Measurements from ENCODE around the gene SMAD9. TPM values are rescaled to one million over a fixed set of nuclear protein-coding genes. Genes with fewer than 3 reads are reported as not detected.

The SMAD9 gene
- total RNA-seq, 2 experiments from 2014 or later = not detected

DNA sequence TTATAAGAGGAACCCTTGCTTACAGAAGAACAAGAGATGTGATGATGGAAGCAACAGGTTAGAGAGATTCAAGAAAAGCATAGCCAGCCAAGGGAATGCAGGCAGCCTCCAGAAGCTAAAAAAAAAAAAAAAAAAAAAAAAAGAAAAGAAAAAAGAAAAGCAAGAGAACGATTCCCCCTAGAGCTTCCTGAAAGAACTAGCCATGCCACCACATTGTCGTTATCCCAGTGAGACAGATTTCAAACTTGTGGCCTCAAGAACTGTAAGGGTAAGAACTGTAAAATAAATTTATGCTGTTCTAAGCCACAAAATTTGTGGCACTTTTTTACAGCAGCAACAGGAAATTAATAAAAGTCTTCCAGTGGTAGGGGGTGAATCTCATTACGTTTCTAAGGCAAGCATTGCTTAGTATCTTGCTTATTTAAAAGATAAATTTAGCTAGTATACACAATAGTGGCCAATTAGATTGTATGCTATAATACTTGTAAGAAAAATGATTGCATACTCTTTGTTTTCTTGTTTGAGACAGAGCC is 79.3 kb downstream of the SMAD9 start:
- Mint-ChIP-seq H3K27me3 (no peaks in the 10 kb centered on the region), H3K36me3 (ENCODE audit: low read depth) (no peaks in the 10 kb centered on the region), H3K9me3 (no peaks in the 10 kb centered on the region), H3K4me3 (no peak overlapping the region), H3K27ac (no peak overlapping the region), H3K4me1 (ENCODE audit: low read depth) (no peaks in the 10 kb centered on the region)
- ChIA-PET POLR2A (no interaction called here), CTCF (interaction anchor here (1.4 kb wide), 1 partner anchor 25 kb away, joined by 4 read pairs; no protein-coding TSS in a partner anchor)
- H3K9me3 ChIP-seq (ENCODE audit: control insufficient read depth in 1 of 2, insufficient read depth in 1 of 2, low read length in 2 of 2) = no peaks in the 10 kb centered on the region
- no peak overlapping the region for H3K4me3 ChIP-seq (ENCODE audit: low read length)
- no peak overlapping the region for H3K27ac ChIP-seq (ENCODE audit: low read depth in 1 of 2, low read length in 2 of 2)
- DNase-seq (no peak), ATAC-seq (ENCODE audit: poor library complexity) (no peak)
- H3K36me3 ChIP-seq (ENCODE audit: insufficient read depth, low read length) = no peaks in the 10 kb centered on the region
- no peaks in the 10 kb centered on the region for H3K4me1 ChIP-seq (ENCODE audit: insufficient read depth, low read length)
- TF ChIP-seq, protein P1, sequence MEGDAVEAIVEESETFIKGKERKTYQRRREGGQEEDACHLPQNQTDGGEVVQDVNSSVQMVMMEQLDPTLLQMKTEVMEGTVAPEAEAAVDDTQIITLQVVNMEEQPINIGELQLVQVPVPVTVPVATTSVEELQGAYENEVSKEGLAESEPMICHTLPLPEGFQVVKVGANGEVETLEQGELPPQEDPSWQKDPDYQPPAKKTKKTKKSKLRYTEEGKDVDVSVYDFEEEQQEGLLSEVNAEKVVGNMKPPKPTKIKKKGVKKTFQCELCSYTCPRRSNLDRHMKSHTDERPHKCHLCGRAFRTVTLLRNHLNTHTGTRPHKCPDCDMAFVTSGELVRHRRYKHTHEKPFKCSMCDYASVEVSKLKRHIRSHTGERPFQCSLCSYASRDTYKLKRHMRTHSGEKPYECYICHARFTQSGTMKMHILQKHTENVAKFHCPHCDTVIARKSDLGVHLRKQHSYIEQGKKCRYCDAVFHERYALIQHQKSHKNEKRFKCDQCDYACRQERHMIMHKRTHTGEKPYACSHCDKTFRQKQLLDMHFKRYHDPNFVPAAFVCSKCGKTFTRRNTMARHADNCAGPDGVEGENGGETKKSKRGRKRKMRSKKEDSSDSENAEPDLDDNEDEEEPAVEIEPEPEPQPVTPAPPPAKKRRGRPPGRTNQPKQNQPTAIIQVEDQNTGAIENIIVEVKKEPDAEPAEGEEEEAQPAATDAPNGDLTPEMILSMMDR (IDR thresholded peaks at IDR 0.05) = no peak
- H3K27me3 ChIP-seq (ENCODE audit: control insufficient read depth in 1 of 2, insufficient read depth in 2 of 2, low read length in 2 of 2) = no peaks in the 10 kb centered on the region
- intact Hi-C loops (cut with DNase I, micrococcal nuclease) = no loop called here

DNA sequence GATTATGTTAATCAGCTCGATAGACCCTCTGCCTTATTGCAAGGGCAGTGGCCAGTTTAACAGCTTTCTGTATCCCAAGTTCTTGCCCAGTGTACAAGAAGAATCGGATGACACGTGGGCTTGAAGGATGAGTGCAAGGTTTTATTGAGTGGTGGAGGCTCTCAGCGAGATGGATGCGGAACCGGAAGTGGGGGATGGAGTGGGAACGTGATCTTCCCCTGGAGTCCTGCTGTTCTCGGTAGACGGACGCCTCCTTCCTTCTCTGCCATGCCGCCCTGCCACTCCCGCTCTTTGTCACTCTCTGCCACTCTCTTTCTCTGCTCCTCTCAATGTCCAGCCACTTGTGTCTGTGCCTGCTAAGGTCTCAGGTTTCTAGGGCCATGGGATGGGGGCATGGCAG is 80.1 kb downstream of the SMAD9 start:
- TF ChIP-seq, protein P1 (IDR thresholded peaks at IDR 0.05) = no peak
- Mint-ChIP-seq H3K9me3 (no peaks in the 10 kb centered on the region), H3K27me3 (no peaks in the 10 kb centered on the region), H3K4me1 (ENCODE audit: low read depth) (no peaks in the 10 kb centered on the region), H3K27ac (no peak overlapping the region), H3K4me3 (no peak overlapping the region), H3K36me3 (ENCODE audit: low read depth) (no peaks in the 10 kb centered on the region)
- ATAC-seq (ENCODE audit: poor library complexity) (no peak), DNase-seq (no peak)
- ChIA-PET CTCF (no interaction called here), POLR2A (no interaction called here)
- no peaks in the 10 kb centered on the region for H3K9me3 ChIP-seq (ENCODE audit: control insufficient read depth in 1 of 2, insufficient read depth in 1 of 2, low read length in 2 of 2)
- H3K36me3 ChIP-seq (ENCODE audit: insufficient read depth, low read length) = no peaks in the 10 kb centered on the region
- no peak overlapping the region for H3K4me3 ChIP-seq (ENCODE audit: low read length)
- H3K4me1 ChIP-seq (ENCODE audit: insufficient read depth, low read length) = no peaks in the 10 kb centered on the region
- intact Hi-C loops (cut with DNase I, micrococcal nuclease) = no loop called here
- H3K27ac ChIP-seq (ENCODE audit: low read depth in 1 of 2, low read length in 2 of 2) = no peak overlapping the region
- no peaks in the 10 kb centered on the region for H3K27me3 ChIP-seq (ENCODE audit: control insufficient read depth in 1 of 2, insufficient read depth in 2 of 2, low read length in 2 of 2)

DNA sequence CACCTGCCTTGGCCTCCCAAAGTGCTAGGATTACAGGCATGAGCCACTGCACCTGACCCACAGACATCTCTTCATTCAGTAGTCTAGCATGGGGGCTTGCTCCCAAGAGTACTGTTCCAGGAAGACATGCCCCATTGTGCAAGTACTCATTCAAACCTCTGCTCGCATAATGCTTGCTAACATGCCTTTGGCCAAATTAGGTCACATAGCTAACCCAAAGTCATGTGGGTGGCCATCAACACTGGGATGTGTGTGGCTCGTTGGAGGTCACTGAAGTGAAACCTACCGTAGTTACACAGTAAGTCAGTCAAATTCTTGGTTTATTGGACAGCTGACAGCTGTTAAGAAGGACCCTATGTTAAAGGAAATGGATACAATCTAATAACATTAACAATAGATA is 80.8 kb downstream of the SMAD9 start:
- H3K27ac ChIP-seq (ENCODE audit: low read depth in 1 of 2, low read length in 2 of 2) = no peak overlapping the region
- H3K36me3 ChIP-seq (ENCODE audit: insufficient read depth, low read length) = no peaks in the 10 kb centered on the region
- intact Hi-C loops (cut with DNase I, micrococcal nuclease) = no loop called here
- Mint-ChIP-seq H3K27me3 (no peaks in the 10 kb centered on the region), H3K4me3 (no peak overlapping the region), H3K4me1 (ENCODE audit: low read depth) (no peaks in the 10 kb centered on the region), H3K36me3 (ENCODE audit: low read depth) (no peaks in the 10 kb centered on the region), H3K27ac (no peak overlapping the region), H3K9me3 (no peaks in the 10 kb centered on the region)
- DNase-seq (no peak), ATAC-seq (ENCODE audit: poor library complexity) (no peak)
- H3K4me1 ChIP-seq (ENCODE audit: insufficient read depth, low read length) = no peaks in the 10 kb centered on the region
- H3K9me3 ChIP-seq (ENCODE audit: control insufficient read depth in 1 of 2, insufficient read depth in 1 of 2, low read length in 2 of 2) = no peaks in the 10 kb centered on the region
- TF ChIP-seq, protein P1 (IDR thresholded peaks at IDR 0.05) = no peak
- ChIA-PET POLR2A (no interaction called here), CTCF (no interaction called here)
- H3K4me3 ChIP-seq (ENCODE audit: low read length) = no peak overlapping the region
- H3K27me3 ChIP-seq (ENCODE audit: control insufficient read depth in 1 of 2, insufficient read depth in 2 of 2, low read length in 2 of 2) = no peaks in the 10 kb centered on the region
